Ascending aorta (tissue), 2 donors: ENCODE data around the gene PDLIM5. TPM values are rescaled to one million over a fixed set of nuclear protein-coding genes. Genes with fewer than 3 reads are reported as not detected.

Experiments
- DNase-seq, 2 donors: peaks; one replicate each; pipeline ENCODE4 v3.0.0-alpha.2; 2019; ENCODE audit warnings: low spot score in 2 of 2
- H3K27ac ChIP-seq, 2 donors: fragments of 200-600 bp; sonication (generic); one replicate each; pipeline ENCODE4 v1.5.1; 2016 to 2017; ENCODE audit warnings: mild to moderate bottlenecking in 1 of 2
- H3K27me3 ChIP-seq: fragments of 200-600 bp; sonication (generic); one replicate; pipeline ENCODE4 v1.5.1; 2017
- H3K36me3 ChIP-seq, 2 donors: fragments of 200-600 bp; sonication (generic); one replicate each; pipeline ENCODE4 v1.5.1; 2016
- H3K4me1 ChIP-seq, 2 donors: fragments of 200-600 bp; sonication (generic); one replicate each; pipeline ENCODE4 v1.5.1; 2016 to 2017; ENCODE audit warnings: mild to moderate bottlenecking in 1 of 2
- H3K4me3 ChIP-seq, 2 donors: fragments of 200-600 bp; sonication (generic); one replicate each; pipeline ENCODE4 v1.5.1; 2016 to 2017; ENCODE audit warnings: mild to moderate bottlenecking in 1 of 2
- H3K9me3 ChIP-seq, 2 donors: fragments of 200-600 bp; sonication (generic); one replicate each; pipeline ENCODE4 v1.5.1; 2016
- intact Hi-C: fragments of 100-400 bp; cut with DNase I; formaldehyde crosslinking; loops from one replicate; pipeline ENCODE4 v1.15.1; 2023
- total RNA-seq: library from RNA; depleted of rRNA; stranded (reverse); fragments of >200 nt; gene quantifications from one replicate; pipeline ENCODE4 v1.1.0, GENCODE V29; 2016
- TF ChIP-seq, protein P1 (sequence below), 3 experiments: fragments of 200-600 bp in 2 of 3; fragments of 450-650 bp in 1 of 3; sonication (generic) in 2 of 3; IDR thresholded peaks; one replicate each; pipeline ENCODE4 v1.5.1; 2016 to 2019; ENCODE audit warnings: antibody characterized with exemption in 3 of 3, mild to moderate bottlenecking in 1 of 3, moderate library complexity in 1 of 3

Gene PDLIM5
- total RNA-seq, 1 donor from 2014 or later = 103 TPM

DNA sequence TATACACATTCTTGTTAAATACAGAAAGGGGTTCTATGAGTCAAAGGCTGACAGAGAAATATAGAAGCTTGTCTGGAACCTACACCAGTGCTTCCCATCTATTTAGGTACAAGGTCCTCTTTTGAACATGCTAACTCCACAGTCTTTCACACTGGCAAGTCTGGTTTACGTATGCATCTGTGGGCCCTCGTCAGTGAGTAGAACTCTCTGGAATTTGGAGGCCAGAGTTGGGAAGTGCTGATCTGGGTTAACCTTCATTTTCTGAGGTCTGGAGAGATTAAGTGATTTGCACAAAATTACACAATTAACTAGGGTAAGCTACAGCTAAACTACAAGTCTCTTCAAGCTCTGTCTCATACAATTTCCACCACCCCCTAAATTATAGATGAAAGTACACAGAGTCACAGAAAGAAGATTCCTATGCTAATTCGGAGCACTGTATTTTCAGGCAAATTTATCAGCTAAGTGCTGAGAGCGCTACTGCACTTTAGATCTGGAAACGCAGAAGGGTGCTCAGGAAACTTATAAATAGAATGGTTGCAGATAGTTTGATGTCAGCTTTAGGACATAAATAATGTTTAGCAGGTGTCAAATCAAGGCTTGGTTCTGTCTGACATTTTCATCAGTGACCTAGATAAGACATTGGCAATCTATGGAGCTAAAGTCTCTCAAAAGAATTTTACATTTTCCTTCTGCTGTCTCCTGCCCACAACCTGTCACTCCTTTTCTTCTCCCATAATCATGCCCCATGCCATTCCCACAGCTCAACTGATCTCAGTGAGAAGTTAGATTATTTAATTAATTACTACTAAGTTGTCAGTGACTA, 43.0 kb upstream of the PDLIM5 start:
- TF ChIP-seq, protein P1, sequence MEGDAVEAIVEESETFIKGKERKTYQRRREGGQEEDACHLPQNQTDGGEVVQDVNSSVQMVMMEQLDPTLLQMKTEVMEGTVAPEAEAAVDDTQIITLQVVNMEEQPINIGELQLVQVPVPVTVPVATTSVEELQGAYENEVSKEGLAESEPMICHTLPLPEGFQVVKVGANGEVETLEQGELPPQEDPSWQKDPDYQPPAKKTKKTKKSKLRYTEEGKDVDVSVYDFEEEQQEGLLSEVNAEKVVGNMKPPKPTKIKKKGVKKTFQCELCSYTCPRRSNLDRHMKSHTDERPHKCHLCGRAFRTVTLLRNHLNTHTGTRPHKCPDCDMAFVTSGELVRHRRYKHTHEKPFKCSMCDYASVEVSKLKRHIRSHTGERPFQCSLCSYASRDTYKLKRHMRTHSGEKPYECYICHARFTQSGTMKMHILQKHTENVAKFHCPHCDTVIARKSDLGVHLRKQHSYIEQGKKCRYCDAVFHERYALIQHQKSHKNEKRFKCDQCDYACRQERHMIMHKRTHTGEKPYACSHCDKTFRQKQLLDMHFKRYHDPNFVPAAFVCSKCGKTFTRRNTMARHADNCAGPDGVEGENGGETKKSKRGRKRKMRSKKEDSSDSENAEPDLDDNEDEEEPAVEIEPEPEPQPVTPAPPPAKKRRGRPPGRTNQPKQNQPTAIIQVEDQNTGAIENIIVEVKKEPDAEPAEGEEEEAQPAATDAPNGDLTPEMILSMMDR (IDR thresholded peaks at IDR 0.05) = no peak
- Histone ChIP-seq H3K27me3 (no peaks in the 10 kb centered on the region), H3K27ac (peak overlapping the region; percentile 80 to 82), H3K4me1 (peaks cover 10 to 45% of the 10 kb centered on the region in 2 donors), H3K36me3 (no peaks in the 10 kb centered on the region), H3K4me3 (no peak overlapping the region), H3K9me3 (no peaks in the 10 kb centered on the region)
- intact Hi-C loops = loop anchor here (10.0 kb wide), 2 partner anchors 346 to 686 kb away; partner anchors contain the start of gene BMPR1B
- DNase-seq = peak in 1 of 2 donors; percentile 64

DNA sequence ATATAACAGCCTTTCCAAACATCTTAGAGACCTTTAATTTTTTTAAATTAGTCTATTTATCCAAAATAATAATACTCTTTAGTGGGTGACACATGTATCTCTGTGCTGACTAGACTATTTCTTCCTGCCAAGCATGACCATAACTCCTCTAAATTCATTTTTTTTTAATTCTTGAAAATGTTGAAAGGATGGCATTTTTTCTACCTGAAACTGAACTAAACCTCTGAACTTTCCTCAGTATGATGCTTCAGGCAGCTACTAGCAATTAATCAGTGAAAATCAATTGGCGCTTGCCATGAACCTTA, 42.4 kb upstream of the PDLIM5 start:
- intact Hi-C loops = loop anchor here (10.0 kb wide), 2 partner anchors 345 to 685 kb away; partner anchors contain the start of gene BMPR1B

DNA sequence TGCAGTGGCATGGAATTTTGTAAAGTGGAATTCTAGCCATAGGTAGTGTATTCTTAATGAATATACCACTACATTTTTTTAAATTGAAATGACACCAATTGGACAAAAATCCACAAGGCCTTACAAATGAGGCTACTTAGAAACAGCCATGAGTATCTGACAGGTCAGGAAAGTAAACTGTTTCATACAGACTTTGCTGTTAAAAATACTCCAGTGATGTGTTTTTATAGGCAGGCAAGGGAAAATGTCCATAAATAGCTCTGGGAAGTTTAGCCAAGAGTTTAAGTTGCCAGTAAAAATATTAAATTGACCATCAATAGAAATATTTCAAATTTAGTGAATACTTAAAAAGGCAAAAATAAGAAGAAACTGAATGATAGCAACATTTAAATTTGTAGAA, 41.8 kb upstream of the PDLIM5 start:
- no peak for DNase-seq
- peak overlapping the region; percentile 80 to 82 for H3K27ac ChIP-seq
- no peaks in the 10 kb centered on the region for H3K27me3 ChIP-seq
- H3K4me3 ChIP-seq = peak overlapping the region; percentile 4 to 41
- H3K9me3 ChIP-seq = no peaks in the 10 kb centered on the region
- intact Hi-C loops = loop anchor here (1.0 to 10.0 kb wide), 3 partner anchors 41 to 685 kb away; partner anchors contain the start of genes BMPR1B and PDLIM5
- TF ChIP-seq, protein P1 (IDR thresholded peaks at IDR 0.05) = no peak
- H3K36me3 ChIP-seq = no peaks in the 10 kb centered on the region
- H3K4me1 ChIP-seq = peaks cover 10 to 51% of the 10 kb centered on the region in 2 donors

More for the DNA sequence above, 42.4 kb upstream of the PDLIM5 start:
- H3K4me3 ChIP-seq = no peak overlapping the region
- no peaks in the 10 kb centered on the region for H3K9me3 ChIP-seq
- H3K27me3 ChIP-seq = no peaks in the 10 kb centered on the region
- H3K4me1 ChIP-seq = peaks cover 10 to 46% of the 10 kb centered on the region in 2 donors
- DNase-seq = no peak
- peak overlapping the region; percentile 80 to 82 for H3K27ac ChIP-seq
- TF ChIP-seq, protein P1 (IDR thresholded peaks at IDR 0.05) = no peak
- H3K36me3 ChIP-seq = no peaks in the 10 kb centered on the region

- Histone ChIP-seq H3K4me3 (peak overlapping the region; percentile 4 to 41), H3K27ac (peak overlapping the region; percentile 80 to 82), H3K9me3 (no peaks in the 10 kb centered on the region), H3K36me3 (no peaks in the 10 kb centered on the region), H3K27me3 (no peaks in the 10 kb centered on the region), H3K4me1 (peaks cover 10 to 51% of the 10 kb centered on the region in 2 donors)
- peak; percentile 44 to 95 for DNase-seq
- TF ChIP-seq, protein P1 (IDR thresholded peaks at IDR 0.05) = no peak
- intact Hi-C loops = loop anchor here (1.0 kb wide), 1 partner anchor 41 kb away; the partner anchor contains the start of gene PDLIM5
Observed at GRCh38 chr4:94410678-94411206, 41.0 kb upstream of the PDLIM5 start.

GRCh38 chr4:94411296-94411695, 40.4 kb upstream of the PDLIM5 start:
- TF ChIP-seq, protein P1 (IDR thresholded peaks at IDR 0.05) = no peak
- no peaks in the 10 kb centered on the region for H3K27me3 ChIP-seq
- DNase-seq = no peak
- H3K4me1 ChIP-seq = peaks cover 10 to 51% of the 10 kb centered on the region in 2 donors
- H3K4me3 ChIP-seq = no peak overlapping the region
- no peaks in the 10 kb centered on the region for H3K36me3 ChIP-seq
- peak overlapping the region; percentile 80 to 82 for H3K27ac ChIP-seq
- intact Hi-C loops = no loop called here
- H3K9me3 ChIP-seq = no peaks in the 10 kb centered on the region
